ENCODE measurements around the gene SPIRE2.

SPIRE2 gene

GRCh38 chr16:89837014-89837546 is 8.8 kb downstream of the SPIRE2 start:
- no peak for FAIRE-seq

- no peak for FAIRE-seq
These were observed 13.0 kb downstream of the SPIRE2 start for GRCh38 chr16:89841275-89841674.

GRCh38 chr16:89842471-89843408 is 14.5 kb downstream of the SPIRE2 start:
- FAIRE-seq: no peak

DNA sequence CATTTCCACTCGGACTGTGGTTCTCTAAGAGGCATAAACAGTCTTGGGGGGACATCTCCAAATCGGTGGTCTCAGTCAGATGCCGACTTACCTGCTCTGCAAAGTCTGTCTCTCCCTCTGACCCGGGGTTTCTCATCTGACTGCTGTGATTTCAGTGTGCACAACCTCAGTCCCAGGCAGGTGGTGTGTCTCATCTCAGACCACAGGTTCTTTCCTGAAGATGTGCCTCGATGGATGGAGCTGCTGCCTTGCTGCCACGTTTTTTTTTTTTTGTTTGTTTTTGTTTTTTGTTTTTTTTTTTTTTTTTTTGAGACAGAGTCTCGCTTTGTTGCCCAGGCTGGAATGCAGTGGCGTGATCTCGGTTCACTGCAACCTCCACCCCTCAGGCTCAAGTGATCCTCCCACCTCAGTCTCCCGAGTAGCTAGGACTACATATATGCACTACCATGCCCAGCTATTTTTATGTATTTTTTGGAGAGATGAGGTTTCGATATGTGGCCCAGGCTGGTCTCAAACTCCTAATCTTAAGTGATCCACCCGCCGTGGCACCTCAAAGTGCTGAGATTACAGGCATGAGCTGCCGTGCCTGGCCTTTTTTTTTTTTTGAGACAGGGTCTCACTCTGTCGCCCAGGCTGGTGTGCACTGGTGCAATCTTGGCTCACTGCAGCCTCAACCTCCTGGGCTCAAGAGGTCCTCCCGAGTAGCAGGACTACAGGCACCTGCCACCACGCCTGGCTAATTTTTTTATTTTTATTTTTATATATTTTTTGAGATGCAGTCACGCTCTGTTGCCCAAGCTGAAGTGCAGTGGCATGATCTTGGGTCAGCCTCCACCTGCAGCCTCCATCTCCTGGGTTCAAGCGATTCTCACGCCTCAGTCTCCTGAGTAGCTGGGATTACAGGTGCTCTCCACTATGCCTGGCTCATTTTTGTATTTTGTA is 15.4 kb downstream of the SPIRE2 start:
- no peak for FAIRE-seq

DNA sequence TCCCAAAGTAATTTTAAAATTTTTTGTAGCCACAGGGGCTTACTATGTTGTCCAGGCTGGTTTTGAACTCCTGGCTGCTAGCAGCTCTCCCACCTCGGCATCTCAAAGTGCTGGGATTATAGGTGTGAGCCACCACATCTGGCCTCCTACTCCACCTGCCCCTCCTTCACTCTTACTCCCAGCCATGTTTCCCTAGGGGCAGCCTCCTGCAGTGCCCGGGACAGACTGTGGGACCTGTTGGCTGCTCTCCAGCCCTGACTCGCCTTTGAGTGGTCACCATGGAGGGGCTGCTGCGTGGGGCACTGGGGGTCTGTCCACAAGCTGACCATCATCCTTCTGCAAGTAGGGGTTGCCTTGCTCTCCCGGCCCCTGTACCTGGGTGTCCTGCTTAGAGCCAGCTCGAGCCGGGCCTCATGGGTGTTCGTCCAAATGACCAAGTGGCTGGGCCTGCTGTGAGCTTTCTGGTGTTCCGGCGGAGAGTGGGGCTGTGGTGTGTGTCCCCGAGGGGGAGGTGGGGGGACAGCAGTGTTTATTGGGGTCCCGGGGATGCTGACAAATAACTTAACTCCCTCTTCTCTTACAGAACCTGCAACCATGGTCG is 16.6 kb downstream of the SPIRE2 start:
- no peak for FAIRE-seq

- no peak for FAIRE-seq
These were observed 17.1 kb downstream of the SPIRE2 start for GRCh38 chr16:89845417-89845816.

GRCh38 chr16:89847051-89847939 is 19.0 kb downstream of the SPIRE2 start:
- FAIRE-seq: no peak

GRCh38 chr16:89847940-89848297 is 19.6 kb downstream of the SPIRE2 start:
- no peak for FAIRE-seq

DNA sequence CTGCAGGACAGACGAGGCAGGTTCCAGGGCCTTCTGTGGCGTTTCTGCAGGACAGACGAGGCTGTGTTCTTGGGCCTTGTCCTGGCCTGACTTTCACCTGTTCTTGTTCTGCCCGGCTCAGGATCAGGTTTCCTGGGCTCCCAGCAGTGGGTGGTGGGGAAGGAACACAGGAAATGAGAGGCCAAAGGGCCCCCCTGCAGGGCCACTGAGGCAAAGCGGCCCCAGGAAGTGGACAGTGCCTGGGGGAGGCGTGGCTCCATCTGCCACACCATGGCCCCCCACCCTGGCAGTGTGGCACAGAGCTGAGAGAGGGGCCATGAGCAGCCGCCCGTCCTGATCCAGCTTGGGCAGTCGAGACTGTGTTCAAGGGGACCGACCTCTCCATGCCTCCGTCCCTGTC is 20.7 kb downstream of the SPIRE2 start:
- no peak for FAIRE-seq

DNA sequence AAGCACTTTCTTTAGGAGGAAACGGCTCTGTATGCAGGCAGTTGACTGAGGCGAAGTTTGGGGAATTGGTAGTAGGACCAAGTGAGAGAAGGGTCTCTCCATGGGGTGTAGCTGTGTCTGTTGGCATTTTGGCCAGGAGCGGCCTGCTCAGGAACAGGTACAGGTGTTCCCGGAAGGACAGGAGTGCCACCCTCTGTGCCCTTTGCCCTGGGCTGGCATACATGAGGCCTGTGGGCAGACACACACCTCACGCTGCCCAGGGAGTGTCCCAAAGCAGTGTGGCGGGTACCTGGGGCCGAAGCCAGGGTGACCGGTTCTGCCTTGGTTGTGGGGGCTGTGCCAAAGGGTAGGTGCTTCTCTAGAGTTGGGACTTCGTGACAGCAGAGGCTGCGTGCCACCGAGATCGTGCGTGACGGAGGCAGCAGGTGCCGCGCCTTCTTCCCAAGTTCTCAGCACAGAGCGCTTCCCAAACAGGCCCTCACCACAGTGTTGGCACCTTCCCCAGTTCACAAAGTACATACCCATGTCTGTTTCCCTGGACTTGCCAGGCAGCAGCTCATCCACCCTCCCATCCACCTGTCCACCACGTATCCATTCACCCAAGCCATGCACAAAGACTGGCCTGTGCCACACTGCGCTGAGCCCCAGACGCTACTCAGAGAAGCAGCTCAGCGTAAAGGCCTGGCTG is 25.2 kb downstream of the SPIRE2 start:
- no peak for FAIRE-seq

DNA sequence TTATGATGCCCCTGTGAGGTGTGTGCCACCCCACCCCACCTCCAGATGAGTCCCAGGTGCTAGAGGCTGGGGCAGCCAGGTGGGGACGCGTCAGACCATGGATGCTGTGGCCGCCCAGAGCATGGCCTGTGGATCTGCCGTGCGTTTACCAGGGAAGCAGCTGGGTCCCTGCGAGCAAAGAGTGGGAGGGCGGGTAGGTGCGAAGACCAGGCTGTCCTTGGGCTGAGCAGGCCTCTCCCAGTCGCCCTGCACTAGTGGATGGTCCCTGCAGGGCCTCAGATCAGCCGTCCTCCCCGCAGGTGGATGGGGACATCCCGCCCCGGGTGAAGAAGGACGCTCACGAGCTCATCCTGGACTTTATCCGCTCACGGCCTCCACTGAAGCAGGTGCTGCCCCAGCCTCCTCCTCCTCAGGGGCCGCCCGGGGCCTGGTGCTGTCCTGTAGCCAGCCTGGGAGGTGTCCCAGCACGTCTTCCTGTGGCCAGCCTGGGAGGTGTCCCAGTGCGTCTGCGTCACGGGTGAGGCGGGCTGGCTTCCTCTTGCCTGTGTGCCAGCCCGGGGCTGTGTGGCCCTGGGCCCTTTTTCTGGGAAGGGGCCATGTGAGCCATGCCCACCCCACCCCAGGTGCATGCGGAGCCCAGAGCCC is 27.1 kb downstream of the SPIRE2 start:
- FAIRE-seq: no peak

GRCh38 chr16:89855986-89856385 is 27.7 kb downstream of the SPIRE2 start:
- FAIRE-seq: no peak

GRCh38 chr16:89858973-89859614 is 30.8 kb downstream of the SPIRE2 start:
- FAIRE-seq: no peak

- no peak for FAIRE-seq
These were observed 31.3 kb downstream of the SPIRE2 start for GRCh38 chr16:89859615-89860007.

DNA sequence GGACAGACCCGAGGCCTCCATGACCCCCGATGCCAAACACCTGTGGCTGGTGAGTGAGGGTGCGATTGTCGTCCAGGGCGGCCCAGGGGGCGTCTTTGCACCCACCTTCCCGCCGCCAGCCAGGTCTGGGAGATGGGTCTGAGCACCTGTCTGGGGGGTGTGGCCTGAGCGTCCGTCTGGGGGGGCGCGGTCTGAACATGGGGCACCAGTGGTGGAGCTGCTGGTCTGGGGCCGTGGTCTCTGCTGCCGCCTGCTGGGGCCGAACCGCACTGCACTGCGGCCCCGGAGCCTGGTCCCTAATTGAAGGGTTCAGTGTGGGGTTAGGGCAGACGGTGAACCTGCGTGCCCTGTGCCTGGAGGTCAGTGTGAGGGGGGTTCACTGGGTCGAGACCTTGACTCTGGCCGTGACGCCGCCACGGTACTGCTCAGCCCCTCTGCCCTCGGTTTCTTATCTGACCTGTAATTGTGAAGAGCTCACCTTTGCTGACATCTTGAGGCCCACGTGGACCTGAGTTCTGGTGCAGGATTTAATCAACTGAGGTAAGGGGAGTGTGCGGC is 32.6 kb downstream of the SPIRE2 start:
- FAIRE-seq: no peak

- no peak for FAIRE-seq
These were observed 33.4 kb downstream of the SPIRE2 start for GRCh38 chr16:89861648-89862047.

DNA sequence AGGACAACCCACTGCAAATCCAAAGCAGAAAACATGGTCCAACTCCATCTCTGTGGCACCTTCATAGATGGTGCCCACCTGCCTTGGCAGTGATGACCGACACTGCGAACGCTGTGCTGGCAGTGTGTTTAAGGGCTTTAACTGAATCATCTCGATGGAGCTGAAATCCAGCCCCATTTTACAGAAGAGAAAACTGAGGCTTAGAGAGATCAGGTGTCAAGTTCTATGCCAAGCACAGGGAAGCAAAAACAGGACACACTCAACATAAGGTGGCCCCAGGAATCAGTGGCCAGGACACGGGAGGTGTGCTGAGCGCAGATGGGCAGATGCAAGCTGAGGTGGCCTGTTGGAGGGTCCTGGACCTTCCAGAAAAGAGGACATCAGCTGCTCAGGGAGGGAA is 34.5 kb downstream of the SPIRE2 start:
- FAIRE-seq: no peak

GRCh38 chr16:89863741-89864526 is 35.7 kb downstream of the SPIRE2 start:
- FAIRE-seq: no peak

DNA sequence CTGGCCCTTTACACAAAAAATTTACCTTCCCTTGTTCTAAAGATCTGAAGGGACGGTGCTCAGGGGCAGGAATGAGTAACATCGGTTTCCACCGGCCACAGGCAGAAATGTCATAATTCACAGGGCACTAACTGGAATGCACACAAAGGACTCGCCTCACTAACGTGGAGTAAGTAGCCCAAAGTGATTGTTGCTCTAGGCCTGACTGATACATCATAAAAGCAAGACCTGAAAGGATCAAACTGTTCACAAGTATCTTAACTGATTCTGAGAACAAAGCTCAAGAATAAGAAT is 36.2 kb downstream of the SPIRE2 start:
- FAIRE-seq: no peak
